ENCODE measurements around the gene HDAC4. TPM values are rescaled to one million over a fixed set of nuclear protein-coding genes. Genes with fewer than 3 reads are reported as not detected.

Gene HDAC4
- total and polyA plus RNA-seq, 10 of the 15 experiments (the other 5 are each of a cell fraction or from before 2014, with no cell fraction given) = 0.22 to 15.7 (median 4.8) TPM

DNA sequence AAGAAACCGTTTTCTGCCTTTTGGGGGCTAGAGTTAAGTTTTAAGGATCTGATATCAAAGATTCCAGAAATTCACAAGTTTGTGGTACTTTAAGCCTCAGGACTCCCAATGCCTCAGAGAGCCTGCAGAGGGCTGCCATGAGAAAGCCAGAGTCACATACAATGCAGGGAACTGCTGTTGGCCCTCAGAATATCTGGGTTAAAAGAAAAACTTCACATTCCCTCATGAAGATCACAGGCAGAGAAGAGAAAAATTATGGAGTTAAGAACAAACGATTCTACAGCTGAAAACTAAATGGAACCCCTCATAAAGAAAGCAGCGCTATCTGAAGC lies 39.5 kb downstream of the HDAC4 start:
- ChIA-PET CTCF (no interaction called here), POLR2A (no interaction called here), SMC1A (ENCODE audit: uncharacterized antibody, unreplicated experiment) (no interaction called here), RAD21 (ENCODE audit: unreplicated experiment) (no interaction called here)
- BruUV-seq (replicated peaks) = no TSS peak
- Histone ChIP-seq H3K4me2 (ENCODE audit: control insufficient read depth, insufficient read depth) (no peak overlapping the region), H3K4me1 (ENCODE audit: control insufficient read depth, insufficient read depth, low read length) (no peaks in the 10 kb centered on the region), H3K79me2 (ENCODE audit: control insufficient read depth, insufficient read depth, low read length) (no peaks in the 10 kb centered on the region), H3K27me3 (replicated peaks in 1 of 2; ENCODE audit: control insufficient read depth in 2 of 2, insufficient read depth in 2 of 2, low read length in 1 of 2) (no peaks in the 10 kb centered on the region), H2AFZ (ENCODE audit: control insufficient read depth, low read depth, low read length) (no peak overlapping the region), H4K20me1 (ENCODE audit: control insufficient read depth, insufficient read depth) (no peaks in the 10 kb centered on the region; the same call in 1 of the 2 replicates), H3K9ac (ENCODE audit: control insufficient read depth, insufficient read depth, low read length) (no peak overlapping the region), H3K9me3 (replicated peaks; ENCODE audit: control insufficient read depth, insufficient read depth, low read length) (no peaks in the 10 kb centered on the region; the same call in 2 of the 3 replicates), H3K27ac (ENCODE audit: control insufficient read depth, insufficient read depth) (no peak overlapping the region), H3K4me3 (no peak overlapping the region), H3K36me3 (ENCODE audit: control insufficient read depth in 2 of 2, insufficient read depth in 2 of 2, low read length in 1 of 2) (no peaks in the 10 kb centered on the region)
- ATAC-seq (no peak), FAIRE-seq (no peak), DNase-seq (ENCODE audit: low read depth, low spot score) (no peak)
- in situ Hi-C loops (cut with MboI) (no loop called here), intact Hi-C loops (cut with micrococcal nuclease; ENCODE audit: unreplicated experiment) (no loop called here)
- WGBS (ENCODE audit: insufficient coverage, insufficient replicate concordance, low lambda C conversion rate, missing lambda C conversion rate) = 40% methylated on average over 3 of the region's 3 CpGs
- TF ChIP-seq POLR2AphosphoS2 (IDR thresholded peaks at IDR 0.05; ENCODE audit: low read depth, low read length) (no peak), ZNF384 (IDR thresholded peaks at IDR 0.05; ENCODE audit: borderline replicate concordance, low read depth, low read length) (no peak), ZZZ3 (IDR thresholded peaks at IDR 0.05; ENCODE audit: control insufficient read depth, insufficient read length, low read depth) (no peak), GATAD2B (conservative IDR thresholded peaks at IDR 0.05; ENCODE audit: low read depth) (no peak), CTCF (IDR thresholded peaks at IDR 0.05 in 2 of 3, conservative IDR thresholded peaks at IDR 0.05 in 1 of 3; ENCODE audit: control insufficient read depth in 2 of 3, extremely low read depth in 1 of 3, insufficient read depth in 1 of 3, low read depth in 3 of 3, low read length in 3 of 3) (peak in 1 of 3 experiments; percentile 11; a peak in 1 of 6 replicates), SMC3 (IDR thresholded peaks at IDR 0.05; ENCODE audit: borderline replicate concordance, low read length) (no peak), ZNF687 (IDR thresholded peaks at IDR 0.05) (no peak), MXI1 (IDR thresholded peaks at IDR 0.05; ENCODE audit: low read depth, low read length) (no peak)
- TF ChIP-seq, protein P1, sequence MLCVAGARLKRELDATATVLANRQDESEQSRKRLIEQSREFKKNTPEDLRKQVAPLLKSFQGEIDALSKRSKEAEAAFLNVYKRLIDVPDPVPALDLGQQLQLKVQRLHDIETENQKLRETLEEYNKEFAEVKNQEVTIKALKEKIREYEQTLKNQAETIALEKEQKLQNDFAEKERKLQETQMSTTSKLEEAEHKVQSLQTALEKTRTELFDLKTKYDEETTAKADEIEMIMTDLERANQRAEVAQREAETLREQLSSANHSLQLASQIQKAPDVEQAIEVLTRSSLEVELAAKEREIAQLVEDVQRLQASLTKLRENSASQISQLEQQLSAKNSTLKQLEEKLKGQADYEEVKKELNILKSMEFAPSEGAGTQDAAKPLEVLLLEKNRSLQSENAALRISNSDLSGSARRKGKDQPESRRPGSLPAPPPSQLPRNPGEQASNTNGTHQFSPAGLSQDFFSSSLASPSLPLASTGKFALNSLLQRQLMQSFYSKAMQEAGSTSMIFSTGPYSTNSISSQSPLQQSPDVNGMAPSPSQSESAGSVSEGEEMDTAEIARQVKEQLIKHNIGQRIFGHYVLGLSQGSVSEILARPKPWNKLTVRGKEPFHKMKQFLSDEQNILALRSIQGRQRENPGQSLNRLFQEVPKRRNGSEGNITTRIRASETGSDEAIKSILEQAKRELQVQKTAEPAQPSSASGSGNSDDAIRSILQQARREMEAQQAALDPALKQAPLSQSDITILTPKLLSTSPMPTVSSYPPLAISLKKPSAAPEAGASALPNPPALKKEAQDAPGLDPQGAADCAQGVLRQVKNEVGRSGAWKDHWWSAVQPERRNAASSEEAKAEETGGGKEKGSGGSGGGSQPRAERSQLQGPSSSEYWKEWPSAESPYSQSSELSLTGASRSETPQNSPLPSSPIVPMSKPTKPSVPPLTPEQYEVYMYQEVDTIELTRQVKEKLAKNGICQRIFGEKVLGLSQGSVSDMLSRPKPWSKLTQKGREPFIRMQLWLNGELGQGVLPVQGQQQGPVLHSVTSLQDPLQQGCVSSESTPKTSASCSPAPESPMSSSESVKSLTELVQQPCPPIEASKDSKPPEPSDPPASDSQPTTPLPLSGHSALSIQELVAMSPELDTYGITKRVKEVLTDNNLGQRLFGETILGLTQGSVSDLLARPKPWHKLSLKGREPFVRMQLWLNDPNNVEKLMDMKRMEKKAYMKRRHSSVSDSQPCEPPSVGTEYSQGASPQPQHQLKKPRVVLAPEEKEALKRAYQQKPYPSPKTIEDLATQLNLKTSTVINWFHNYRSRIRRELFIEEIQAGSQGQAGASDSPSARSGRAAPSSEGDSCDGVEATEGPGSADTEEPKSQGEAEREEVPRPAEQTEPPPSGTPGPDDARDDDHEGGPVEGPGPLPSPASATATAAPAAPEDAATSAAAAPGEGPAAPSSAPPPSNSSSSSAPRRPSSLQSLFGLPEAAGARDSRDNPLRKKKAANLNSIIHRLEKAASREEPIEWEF (IDR thresholded peaks at IDR 0.05; ENCODE audit: insufficient replicate concordance, low read depth, low read length) = no peak

All from GM12878 (cell line).